Measurements from ENCODE around the gene SYNGR2.

SYNGR2 gene

DNA sequence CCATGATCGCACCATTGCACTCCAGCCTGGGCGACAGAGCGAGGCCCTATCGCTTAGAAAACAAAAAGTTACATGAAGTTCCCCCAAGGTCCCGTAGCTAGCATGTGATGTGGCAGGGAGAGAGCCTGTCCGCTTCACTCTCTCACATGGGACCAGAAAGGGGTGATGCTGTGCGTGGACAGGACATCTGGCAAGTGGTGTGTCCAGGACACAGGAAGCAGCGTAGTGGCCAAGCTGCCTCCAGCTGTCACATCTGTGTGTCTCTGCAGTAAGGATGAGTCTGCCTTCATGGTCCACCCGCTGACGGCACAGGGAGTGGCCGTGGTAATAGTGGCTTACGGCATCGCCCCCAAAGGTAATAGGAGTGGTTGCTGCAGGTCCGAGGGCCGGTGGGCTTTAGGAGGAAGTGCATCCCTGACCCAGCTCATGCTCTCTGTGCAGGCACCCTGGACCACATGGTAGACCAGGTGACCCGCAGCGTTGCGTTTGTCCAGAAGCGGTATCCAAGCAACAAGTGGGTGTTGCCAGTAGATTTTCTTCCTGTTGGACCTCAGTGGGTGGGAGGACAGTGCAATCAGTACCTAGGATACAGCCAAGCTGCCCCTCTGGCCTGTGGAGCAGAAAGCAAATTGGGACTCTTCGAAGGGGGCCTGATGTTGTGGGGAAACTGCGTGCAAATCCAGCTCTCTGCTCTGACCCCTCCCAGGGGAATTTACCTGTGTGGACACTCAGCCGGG, 36.2 kb downstream of the SYNGR2 start:
- DNase-seq (ENCODE audit: low read depth) = no peak

DNA sequence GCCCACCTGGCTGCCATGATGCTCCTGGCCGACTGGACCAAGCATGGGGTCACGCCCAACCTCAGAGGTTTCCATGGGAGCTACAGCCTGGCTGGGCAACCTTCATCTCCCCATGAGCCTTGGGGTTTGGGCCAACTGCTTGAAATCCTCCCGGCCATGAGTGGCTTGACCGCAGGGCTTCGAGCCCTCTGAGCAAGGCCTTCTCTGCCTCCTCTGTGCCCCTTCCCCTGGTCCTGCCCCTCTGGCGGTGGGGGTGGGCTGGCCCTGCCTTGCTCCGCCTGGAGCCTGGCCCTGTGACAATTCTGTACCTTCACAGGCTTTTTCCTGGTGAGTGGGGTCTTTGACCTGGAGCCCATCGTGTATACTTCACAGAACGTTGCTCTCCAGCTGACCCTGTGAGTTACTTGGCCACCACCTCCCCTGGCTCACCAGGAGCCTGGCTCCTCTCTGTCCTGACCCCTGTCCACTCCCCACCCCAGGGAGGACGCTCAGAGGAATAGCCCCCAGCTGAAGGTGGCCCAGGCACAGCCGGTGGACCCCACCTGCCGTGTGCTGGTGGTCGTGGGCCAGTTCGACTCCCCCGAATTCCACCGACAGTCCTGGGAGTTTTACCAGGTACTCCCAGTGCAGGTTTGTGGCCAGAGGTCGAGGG, 36.9 kb downstream of the SYNGR2 start:
- DNase-seq (ENCODE audit: low read depth) = no peak

DNA sequence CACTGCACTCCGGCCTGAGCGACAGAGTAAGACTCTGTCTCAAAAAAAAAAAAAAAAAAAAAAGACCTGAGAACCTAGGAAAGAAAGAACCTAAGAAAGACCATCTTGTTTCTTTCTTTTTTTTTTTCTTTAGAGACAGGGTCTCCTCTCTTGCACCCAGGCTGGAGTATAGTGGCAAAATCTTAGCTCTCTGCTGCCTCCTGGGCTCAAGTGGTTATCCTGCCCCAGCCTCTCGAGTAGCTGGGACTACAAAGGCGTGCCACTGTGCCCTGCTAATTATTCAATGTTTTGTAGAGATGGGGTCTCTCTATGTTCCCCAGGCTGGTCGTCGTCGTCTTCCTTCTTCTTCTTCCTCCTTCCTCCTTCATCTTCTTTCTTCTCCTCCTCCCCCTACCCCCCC, 37.9 kb downstream of the SYNGR2 start:
- no peak for DNase-seq (ENCODE audit: low read depth)

DNA sequence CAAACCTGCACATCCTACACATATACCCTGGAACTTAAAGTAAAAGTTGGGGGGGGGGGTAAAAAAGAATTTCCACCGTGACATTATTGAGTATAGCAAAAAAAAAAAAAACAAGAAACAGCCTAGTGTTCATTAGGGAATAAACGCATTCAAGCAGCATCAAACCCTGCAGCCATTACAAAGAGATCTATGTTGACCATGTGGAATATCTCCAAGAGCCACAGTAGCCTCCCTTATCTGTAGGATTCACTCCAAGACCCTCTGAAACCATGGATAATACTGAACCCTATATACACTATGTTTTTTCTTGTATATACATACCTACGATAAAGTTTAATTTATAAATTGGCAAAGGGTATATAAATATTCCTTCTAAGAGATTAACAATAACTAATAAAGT, 40.1 kb downstream of the SYNGR2 start:
- no peak for DNase-seq (ENCODE audit: low read depth)

DNA sequence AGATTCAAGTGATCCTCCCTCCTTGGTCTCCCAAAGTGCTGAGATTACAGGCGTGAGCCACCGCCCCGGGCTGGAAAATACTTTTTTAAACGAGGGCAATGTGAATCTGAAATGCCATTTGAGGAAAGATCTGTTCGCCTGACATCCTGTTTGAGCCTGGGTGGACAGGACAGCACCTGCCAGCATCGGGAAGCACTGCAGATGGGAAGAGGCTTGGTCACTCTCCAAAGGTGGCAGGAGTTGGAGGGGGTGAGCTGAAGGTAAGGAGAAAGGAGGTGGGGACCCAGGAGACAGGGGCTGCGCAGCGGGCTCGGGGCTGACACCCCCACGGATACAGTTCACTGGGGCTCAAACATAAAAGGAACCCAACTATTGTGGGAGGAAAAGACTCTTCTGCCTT, 41.7 kb downstream of the SYNGR2 start:
- no peak for DNase-seq (ENCODE audit: low read depth)

DNA sequence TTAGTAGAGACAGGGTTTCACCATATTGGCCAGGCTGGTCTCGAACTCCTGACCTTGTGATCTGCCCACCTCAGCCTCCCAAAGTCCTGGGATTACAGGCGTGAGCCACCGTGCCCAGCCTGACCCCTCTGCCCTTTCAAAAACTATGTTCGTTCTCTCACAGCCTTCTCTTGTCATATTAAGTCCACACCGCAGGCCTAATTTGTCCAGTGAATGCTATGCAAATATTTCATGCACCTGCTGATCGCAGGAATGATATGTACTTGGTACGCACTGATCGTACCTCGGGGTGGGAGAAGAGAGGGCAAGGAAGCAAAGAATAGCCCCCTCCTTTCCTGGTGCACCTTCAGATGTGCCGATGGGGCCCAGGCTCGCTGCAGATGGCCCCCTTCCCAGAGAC, 42.7 kb downstream of the SYNGR2 start:
- no peak for DNase-seq (ENCODE audit: low read depth)

DNA sequence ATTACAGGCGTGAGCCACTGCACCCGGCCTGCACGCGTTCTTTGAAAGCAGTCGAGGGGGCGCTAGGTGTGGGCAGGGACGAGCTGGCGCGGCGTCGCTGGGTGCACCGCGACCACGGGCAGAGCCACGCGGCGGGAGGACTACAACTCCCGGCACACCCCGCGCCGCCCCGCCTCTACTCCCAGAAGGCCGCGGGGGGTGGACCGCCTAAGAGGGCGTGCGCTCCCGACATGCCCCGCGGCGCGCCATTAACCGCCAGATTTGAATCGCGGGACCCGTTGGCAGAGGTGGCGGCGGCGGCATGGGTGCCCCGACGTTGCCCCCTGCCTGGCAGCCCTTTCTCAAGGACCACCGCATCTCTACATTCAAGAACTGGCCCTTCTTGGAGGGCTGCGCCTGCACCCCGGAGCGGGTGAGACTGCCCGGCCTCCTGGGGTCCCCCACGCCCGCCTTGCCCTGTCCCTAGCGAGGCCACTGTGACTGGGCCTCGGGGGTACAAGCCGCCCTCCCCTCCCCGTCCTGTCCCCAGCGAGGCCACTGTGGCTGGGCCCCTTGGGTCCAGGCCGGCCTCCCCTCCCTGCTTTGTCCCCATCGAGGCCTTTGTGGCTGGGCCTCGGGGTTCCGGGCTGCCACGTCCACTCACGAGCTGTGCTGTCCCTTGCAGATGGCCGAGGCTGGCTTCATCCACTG, 45.8 kb downstream of the SYNGR2 start, which contains the start of gene BIRC5:
BIRC5 (plus strand) TSS at position 238 of the 690 bp plus-strand sequence; CDS start at position 302, 64 bp downstream.
- DNase-seq (ENCODE audit: low read depth) = peak; percentile 82

DNA sequence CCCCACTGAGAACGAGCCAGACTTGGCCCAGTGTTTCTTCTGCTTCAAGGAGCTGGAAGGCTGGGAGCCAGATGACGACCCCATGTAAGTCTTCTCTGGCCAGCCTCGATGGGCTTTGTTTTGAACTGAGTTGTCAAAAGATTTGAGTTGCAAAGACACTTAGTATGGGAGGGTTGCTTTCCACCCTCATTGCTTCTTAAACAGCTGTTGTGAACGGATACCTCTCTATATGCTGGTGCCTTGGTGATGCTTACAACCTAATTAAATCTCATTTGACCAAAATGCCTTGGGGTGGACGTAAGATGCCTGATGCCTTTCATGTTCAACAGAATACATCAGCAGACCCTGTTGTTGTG, 46.3 kb downstream of the SYNGR2 start:
- no peak for DNase-seq (ENCODE audit: low read depth)

DNA sequence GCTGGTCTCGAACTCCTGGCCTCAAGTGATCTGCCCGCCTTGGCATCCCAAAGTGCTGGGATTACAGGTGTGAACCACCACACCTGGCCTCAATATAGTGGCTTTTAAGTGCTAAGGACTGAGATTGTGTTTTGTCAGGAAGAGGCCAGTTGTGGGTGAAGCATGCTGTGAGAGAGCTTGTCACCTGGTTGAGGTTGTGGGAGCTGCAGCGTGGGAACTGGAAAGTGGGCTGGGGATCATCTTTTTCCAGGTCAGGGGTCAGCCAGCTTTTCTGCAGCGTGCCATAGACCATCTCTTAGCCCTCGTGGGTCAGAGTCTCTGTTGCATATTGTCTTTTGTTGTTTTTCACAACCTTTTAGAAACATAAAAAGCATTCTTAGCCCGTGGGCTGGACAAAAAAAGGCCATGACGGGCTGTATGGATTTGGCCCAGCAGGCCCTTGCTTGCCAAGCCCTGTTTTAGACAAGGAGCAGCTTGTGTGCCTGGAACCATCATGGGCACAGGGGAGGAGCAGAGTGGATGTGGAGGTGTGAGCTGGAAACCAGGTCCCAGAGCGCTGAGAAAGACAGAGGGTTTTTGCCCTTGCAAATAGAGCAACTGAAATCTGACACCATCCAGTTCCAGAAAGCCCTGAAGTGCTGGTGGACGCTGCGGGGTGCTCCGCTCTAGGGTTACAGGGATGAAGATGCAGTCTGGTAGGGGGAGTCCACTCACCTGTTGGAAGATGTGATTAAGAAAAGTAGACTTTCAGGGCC, 51.2 kb downstream of the SYNGR2 start:
- DNase-seq (ENCODE audit: low read depth) = no peak

Measured in activated T-helper 9 cell treated with anti-CD3 and anti-CD28 coated beads, Interleukin-2, amount 50 U/mL, for 16 hours (primary cell).